Effector CD8-positive, alpha-beta T cell (primary cell): ENCODE measurements around the gene FAHD2B.
A peak's percentile ranks its signal among the peaks of the same experiment; 100 is the strongest.
"Not testable (repeated sequence)": the region's sequence is repeated elsewhere in the genome, so short reads cannot be mapped to it uniquely, and the experiment has no call there.

ENCODE experiments used
- DNase-seq: peaks from one replicate; lab custom pipeline; 2025; lab: John Stamatoyannopoulos, UW
- total RNA-seq, 4 experiments: gene quantifications; one replicate each; lab custom pipeline; 2026; lab: John Stamatoyannopoulos, UW

The FAHD2B gene, protein sequence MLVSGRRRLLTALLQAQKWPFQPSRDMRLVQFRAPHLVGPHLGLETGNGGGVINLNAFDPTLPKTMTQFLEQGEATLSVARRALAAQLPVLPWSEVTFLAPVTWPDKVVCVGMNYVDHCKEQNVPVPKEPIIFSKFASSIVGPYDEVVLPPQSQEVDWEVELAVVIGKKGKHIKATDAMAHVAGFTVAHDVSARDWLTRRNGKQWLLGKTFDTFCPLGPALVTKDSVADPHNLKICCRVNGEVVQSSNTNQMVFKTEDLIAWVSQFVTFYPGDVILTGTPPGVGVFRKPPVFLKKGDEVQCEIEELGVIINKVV
- total RNA-seq: 6.2 to 12.0 (median 9.4) reads per million in 4 experiments

DNA sequence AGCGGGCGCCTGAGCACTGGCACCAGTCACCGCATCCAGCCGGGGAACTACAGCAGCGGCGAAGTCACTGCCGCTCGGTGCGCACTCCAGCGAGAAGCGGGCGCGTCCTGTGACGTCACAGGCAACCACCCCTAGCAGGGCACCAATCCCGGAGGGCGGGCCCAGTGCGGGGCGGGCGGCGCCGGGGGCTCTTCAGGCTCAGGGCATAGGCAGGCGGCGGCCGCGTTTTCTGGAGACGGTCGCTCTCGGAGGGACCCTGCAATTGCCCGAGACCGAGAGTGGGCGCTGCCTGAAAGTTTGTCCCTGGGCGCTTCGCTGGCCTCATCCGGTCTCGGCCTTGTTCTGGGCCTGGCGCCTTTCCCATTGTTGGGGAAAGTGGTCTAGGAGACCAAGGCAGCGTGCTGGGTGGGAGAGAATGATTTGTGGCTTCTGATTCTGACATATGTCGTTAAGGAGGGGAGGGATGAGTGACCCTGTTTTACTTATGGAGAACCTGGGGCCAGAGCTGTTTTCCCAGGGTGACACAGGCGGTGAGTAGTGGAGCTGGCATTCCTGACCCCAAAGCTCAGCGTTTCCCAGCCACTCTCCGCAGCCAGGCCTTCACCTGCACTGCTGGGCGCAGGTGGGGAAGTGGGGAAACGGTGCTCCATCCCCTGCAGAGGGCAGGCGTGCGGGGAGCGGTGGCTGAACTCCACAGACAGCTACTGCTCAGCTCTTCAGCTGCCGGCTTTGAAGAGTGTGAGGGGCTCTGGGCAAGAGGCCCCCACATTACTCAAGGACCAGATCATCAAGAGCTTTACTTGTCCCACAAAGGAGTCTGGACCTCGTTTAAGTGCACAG, at the start of gene FAHD2B:
Gene FAHD2B (minus strand): TSS at position 111 of the 840 bp plus-strand sequence. CDS start 3,176 bp downstream, outside the sequence.
- DNase-seq: peak; percentile 75

DNA sequence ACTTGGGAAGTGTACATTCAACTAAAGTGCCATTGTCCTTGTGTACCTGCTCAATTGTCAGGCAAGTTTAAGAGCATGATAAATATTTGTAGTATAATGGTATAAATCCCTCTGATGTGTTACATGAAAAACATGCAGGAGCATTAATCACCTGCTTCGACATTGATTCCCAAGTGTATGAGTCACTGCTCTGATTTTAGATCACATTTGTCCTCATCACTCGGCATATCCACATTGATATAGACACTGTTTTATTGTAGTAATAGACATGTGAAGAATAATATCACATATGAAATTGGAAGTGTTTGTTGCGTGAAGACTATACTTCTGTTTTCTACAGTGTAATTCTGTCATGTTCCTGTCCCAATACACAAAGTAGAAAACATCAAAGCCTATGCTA, 49.3 kb upstream of the FAHD2B start:
- DNase-seq: not testable (repeated sequence)

GRCh38 chr2:97129090-97129489, 34.4 kb upstream of the FAHD2B start:
- DNase-seq: not testable (repeated sequence)

GRCh38 chr2:97113882-97114255, 19.2 kb upstream of the FAHD2B start:
- not testable (repeated sequence) for DNase-seq

DNA sequence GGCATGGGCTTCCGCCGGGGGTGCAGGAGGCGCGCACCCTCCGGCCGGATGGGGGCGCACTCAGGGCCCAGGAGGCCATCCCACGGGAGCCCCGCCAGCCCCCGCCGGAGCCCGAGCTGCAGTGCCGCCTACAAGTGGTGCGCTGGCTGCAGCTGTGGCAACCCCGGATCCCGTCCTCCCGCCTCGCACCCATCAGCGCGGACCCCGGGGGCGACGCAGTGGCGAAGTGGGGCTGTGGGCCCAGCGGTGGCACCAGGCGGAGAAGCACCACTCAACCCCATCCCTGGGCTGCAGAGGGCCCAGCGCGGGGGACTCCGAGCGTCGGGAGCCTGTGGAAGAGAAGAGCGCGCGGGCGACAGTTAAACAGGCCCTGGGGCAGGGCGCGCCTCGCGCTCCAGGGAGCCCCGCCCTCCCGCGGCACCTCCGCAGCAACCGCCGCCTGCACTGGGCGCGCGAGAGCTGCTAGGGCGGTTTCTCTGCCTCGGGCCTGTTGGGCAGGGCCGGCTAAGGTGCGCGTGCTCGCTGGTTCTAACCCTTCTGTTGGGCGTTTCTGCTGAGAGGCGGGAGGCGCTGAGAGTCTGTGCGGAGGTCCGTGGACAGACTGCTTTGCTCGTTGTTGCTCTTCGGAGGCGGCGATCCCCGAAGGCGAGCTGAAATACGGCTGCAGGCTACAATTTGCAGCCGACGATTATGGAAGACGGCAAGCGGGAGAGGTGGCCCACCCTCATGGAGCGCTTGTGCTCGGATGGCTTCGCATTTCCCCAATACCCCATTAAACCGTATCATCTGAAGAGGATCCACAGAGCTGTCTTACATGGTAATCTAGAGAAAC, 18.6 kb upstream of the FAHD2B start, which contains the start of gene ANKRD36:
Gene ANKRD36 (plus strand): TSS at position 104 of the 832 bp plus-strand sequence. CDS start 587 bp downstream, at position 691.
- not testable (repeated sequence) for DNase-seq

DNA sequence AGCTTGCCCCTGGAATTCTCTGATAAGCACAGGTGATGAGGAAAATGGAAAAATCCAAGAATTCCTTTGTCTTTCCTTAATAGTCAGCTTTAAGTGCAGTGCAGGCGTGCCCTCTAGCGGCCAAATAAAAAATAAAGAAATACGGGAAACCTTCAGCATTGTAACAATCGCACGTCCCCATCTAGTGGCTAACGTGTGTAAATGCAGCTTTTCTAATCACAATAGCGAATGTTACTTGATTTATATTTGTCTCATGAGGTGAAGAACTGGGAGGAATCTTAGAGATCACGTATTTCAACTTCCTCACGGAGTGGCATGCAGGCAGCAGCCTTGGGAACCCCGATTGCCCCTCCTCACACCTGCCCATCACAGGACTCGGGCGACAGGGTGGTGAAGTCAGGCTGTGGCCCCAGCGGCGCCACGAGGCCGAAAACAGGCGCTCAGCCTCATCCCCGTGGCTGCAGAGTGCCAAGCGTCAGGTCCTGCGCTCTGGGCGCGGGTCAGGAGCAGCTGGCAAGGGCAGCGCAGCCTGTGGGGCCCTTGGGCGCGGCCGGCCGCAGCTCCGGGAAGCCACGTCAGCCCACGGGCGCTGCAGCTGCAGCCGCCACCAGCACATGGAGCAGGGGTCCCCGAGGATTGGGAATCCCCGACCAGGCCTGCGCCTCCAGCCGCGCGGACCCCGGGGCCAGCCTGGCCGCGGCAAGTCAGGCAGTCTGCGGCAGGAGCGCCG, 17.8 kb upstream of the FAHD2B start:
- DNase-seq: not testable (repeated sequence)

- DNase-seq: not testable (repeated sequence)
These were observed 16.6 kb upstream of the FAHD2B start for GRCh38 chr2:97111246-97111645.

DNA sequence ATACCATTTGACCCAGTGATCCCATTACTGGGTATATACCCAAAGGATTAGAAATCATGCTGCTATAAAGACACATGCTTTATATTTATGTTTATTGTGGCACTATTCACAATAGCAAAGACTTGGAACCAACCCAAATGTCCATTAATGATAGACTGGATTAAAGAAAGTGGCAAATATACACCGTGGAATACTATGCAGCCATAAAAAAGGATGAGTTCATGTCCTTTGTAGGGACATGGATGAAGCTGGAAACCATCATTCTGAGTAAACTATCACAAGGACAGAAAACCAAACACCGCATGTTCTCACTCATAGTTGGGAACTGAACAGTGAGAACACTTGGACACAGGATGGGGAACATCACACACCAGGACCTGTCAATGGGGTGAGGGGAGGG, 12.2 kb upstream of the FAHD2B start:
- not testable (repeated sequence) for DNase-seq

DNA sequence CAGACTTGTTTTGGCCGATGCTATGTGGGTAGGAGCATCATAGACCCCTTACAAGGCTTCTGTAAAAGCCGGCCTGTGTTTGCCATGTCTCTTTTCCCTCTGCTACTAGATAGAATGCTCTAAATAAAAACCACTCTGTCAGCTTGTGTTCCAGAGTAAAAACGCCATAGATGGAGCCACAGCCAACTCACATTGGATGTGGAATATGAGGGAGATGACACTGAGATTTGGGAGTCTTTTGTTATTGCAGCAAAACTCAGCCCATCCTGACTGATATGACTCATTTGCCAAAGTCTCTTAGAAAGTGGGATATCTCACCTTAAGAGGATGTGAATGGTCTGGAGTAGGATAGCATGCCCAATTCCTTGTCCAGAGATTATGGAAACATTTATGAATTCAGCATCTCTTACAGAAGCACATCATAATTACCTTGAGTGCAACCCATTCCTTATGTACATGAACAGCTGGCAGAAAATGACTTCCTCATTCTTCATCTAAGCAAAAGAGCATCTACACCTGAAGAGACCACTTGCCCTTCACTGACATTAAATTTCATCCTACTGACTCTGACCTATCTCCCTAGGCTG, 4.2 kb upstream of the FAHD2B start:
- DNase-seq: not testable (repeated sequence)

- no peak for DNase-seq
These were observed 979 bp upstream of the FAHD2B start for GRCh38 chr2:97095661-97096060.

GRCh38 chr2:97093983-97094771, 505 bp downstream of the FAHD2B start:
- DNase-seq: not testable (repeated sequence)

DNA sequence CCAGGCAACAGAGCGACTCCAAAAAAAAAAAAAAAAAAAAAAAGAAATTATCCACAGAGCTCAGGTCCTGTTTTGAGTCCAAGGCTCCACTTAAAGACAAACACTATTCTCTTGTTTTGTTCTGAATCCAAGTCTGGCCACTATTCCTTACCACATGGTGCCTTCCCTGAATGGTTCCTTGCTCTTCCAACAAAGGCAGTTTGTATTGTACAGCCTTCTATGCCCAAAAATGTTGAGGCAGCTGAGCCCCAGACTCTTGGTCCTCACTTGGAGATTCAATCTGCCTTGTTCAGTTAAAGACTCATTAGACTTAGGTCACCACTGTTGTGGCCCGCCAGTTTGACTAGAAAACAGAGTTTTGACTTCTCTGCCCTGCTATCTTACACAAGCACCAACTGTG, 1.7 kb downstream of the FAHD2B start:
- not testable (repeated sequence) for DNase-seq

DNA sequence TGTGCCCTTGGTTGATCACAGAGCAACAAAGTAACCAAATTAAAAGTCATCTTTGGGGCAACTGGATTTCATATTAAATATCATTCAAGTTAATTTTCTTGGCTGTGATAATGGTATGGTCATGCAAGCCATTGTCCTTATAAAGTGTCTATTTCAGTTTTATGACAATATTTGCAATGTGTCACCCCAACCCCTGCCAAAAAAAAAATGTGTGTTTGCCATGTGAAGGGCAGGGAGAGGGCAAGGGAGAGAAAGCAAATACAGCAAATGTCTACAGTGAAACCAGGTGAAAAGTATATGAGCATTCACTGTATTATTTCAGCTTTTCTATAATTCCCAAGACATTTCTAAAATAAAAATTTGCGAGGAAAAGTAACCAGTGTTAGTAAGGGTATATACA, 6.0 kb downstream of the FAHD2B start:
- not testable (repeated sequence) for DNase-seq

DNA sequence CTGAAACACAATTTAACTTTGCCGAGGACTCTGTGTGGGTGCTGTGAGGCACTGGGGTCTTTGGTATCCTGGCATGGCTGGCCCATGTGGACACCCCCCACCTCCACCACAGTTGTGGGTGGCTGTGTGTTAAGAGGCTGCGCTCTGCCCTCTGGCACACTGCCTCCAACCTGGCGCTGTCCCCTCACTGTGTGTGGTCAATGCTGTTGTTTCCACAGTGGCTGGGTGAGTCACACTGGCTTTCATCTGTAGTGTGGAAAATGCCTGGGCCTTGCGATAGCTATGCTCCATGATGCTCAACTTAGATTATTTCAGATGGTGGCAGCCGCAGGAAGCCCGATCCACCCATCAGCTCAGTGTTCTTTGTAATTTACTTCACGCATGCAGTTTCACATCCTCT, 9.6 kb downstream of the FAHD2B start:
- DNase-seq: not testable (repeated sequence)

- not testable (repeated sequence) for DNase-seq
These were observed 11.2 kb downstream of the FAHD2B start for GRCh38 chr2:97083516-97083915.

- not testable (repeated sequence) for DNase-seq
These were observed 12.5 kb downstream of the FAHD2B start for GRCh38 chr2:97082206-97082605.

GRCh38 chr2:97080855-97081254, 13.8 kb downstream of the FAHD2B start:
- not testable (repeated sequence) for DNase-seq

- not testable (repeated sequence) for DNase-seq
These were observed 17.5 kb downstream of the FAHD2B start for GRCh38 chr2:97077213-97077612.

DNA sequence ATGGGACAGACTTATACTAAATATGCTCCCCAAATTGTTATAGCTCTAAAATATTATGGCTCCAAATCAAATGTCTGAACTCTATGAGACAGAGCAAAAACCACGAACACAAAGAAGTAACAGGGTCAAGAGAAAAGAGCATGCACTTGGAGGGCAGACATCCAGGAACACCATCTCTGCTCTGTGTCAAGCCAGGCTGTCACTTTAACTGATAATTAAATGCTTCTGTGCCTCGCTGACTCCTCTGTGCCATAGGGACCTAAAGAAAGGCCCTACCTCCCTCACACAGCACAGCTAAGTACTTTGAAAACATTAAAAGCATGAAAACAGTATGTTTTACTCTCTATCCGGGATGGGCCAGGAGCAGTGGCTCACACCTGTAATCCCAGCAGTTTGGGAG, 23.8 kb downstream of the FAHD2B start:
- not testable (repeated sequence) for DNase-seq

DNA sequence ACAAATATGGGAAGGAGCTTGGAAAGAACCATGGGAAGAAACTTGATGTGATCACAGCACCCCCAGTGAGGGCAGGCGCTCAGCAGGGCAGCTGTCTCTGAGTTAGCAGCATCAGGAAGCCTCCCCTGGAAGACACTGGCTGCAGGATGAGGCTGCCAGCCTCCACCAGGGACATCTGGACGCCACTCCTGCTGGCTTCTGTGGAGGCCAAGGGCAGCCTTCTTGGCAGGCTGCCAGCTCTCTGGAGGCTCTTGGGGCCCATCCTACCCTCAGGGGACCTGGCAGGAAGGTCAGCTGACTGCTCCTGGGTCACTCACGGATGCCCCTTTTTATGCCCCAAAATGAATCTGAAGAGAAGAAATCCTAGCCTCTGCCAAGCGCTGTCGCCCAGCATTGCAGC, 26.0 kb downstream of the FAHD2B start:
- not testable (repeated sequence) for DNase-seq
